HL-60 (cell line): ENCODE results near the gene MEGF10.

Experiments used
- DNase-seq, 2 experiments: peaks; one replicate each; pipeline ENCODE4 v3.0.0-alpha.2; 2010 to 2020; ENCODE audit warnings: low read depth in 1 of 2, low spot score in 1 of 2
- H3K27ac ChIP-seq: fragments of 250-450 bp; sonication (Bioruptor Pico); replicated peaks from 2 replicates; pipeline ENCODE4 v1.5.1; 2020; ENCODE audit warnings: mild to moderate bottlenecking, moderate library complexity
- H3K27me3 ChIP-seq: fragments of 250-450 bp; sonication (Bioruptor Pico); 2 replicates; pipeline ENCODE4 v1.5.1; 2021; ENCODE audit warnings: mild to moderate bottlenecking, moderate library complexity; ENCODE audit not compliant: insufficient read depth, poor library complexity, severe bottlenecking
- H3K4me3 ChIP-seq: replicated peaks from 2 replicates; pipeline ENCODE4 v1.5.1; 2011; ENCODE audit warnings: mild to moderate bottlenecking, control low read depth, low read length; ENCODE audit not compliant: insufficient read depth
- GABPA ChIP-seq: IDR thresholded peaks from 2 replicates; pipeline ENCODE4 v1.6.1; 2012; ENCODE audit warnings: low read depth
- POLR2AphosphoS5 ChIP-seq: IDR thresholded peaks from 2 replicates; pipeline ENCODE4 v1.6.1; 2012; ENCODE audit warnings: low read depth
- SPI1 ChIP-seq: IDR thresholded peaks from 2 replicates; pipeline ENCODE4 v1.6.1; 2012; ENCODE audit warnings: low read depth, mild to moderate bottlenecking, borderline replicate concordance
- TF ChIP-seq, protein P1 (sequence below): IDR thresholded peaks from one replicate; pipeline ENCODE4 v1.5.1; 2011; ENCODE audit warnings: low read length, control low read depth, inconsistent platforms; ENCODE audit not compliant: insufficient read depth
- TF ChIP-seq, protein P2 (sequence below): IDR thresholded peaks from 2 replicates; pipeline ENCODE4 v1.6.1; 2012; ENCODE audit warnings: low read depth; ENCODE audit not compliant: insufficient replicate concordance

The MEGF10 gene

DNA sequence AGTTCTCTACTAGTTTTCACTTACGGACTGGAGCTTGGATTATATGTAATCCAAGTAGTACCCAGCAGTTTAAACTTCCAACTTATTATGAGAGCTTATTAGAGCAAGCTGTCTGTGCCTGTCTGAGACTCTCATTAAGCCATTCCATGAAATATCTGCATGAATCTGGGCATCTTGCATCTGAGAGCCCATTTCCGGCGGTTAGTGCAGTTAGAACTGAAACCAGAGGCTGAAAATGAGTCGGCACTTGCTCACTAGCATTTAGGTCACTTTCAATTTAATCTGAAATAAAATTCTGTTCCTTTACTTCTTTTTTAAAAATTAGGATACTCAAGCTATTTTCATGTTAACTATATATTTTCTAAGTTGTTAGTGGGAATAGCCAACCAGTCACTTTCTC lies 102.2 kb downstream of the MEGF10 start:
- no peaks in the 10 kb centered on the region for H3K27me3 ChIP-seq
- H3K4me3 ChIP-seq = no peak overlapping the region
- no peak for DNase-seq
- TF ChIP-seq, protein P1, sequence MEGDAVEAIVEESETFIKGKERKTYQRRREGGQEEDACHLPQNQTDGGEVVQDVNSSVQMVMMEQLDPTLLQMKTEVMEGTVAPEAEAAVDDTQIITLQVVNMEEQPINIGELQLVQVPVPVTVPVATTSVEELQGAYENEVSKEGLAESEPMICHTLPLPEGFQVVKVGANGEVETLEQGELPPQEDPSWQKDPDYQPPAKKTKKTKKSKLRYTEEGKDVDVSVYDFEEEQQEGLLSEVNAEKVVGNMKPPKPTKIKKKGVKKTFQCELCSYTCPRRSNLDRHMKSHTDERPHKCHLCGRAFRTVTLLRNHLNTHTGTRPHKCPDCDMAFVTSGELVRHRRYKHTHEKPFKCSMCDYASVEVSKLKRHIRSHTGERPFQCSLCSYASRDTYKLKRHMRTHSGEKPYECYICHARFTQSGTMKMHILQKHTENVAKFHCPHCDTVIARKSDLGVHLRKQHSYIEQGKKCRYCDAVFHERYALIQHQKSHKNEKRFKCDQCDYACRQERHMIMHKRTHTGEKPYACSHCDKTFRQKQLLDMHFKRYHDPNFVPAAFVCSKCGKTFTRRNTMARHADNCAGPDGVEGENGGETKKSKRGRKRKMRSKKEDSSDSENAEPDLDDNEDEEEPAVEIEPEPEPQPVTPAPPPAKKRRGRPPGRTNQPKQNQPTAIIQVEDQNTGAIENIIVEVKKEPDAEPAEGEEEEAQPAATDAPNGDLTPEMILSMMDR = no peak
- TF ChIP-seq, protein P2, sequence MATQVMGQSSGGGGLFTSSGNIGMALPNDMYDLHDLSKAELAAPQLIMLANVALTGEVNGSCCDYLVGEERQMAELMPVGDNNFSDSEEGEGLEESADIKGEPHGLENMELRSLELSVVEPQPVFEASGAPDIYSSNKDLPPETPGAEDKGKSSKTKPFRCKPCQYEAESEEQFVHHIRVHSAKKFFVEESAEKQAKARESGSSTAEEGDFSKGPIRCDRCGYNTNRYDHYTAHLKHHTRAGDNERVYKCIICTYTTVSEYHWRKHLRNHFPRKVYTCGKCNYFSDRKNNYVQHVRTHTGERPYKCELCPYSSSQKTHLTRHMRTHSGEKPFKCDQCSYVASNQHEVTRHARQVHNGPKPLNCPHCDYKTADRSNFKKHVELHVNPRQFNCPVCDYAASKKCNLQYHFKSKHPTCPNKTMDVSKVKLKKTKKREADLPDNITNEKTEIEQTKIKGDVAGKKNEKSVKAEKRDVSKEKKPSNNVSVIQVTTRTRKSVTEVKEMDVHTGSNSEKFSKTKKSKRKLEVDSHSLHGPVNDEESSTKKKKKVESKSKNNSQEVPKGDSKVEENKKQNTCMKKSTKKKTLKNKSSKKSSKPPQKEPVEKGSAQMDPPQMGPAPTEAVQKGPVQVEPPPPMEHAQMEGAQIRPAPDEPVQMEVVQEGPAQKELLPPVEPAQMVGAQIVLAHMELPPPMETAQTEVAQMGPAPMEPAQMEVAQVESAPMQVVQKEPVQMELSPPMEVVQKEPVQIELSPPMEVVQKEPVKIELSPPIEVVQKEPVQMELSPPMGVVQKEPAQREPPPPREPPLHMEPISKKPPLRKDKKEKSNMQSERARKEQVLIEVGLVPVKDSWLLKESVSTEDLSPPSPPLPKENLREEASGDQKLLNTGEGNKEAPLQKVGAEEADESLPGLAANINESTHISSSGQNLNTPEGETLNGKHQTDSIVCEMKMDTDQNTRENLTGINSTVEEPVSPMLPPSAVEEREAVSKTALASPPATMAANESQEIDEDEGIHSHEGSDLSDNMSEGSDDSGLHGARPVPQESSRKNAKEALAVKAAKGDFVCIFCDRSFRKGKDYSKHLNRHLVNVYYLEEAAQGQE = no peak
- TF ChIP-seq SPI1 (no peak), GABPA (no peak), POLR2AphosphoS5 (no peak)
- no peak overlapping the region for H3K27ac ChIP-seq

DNA sequence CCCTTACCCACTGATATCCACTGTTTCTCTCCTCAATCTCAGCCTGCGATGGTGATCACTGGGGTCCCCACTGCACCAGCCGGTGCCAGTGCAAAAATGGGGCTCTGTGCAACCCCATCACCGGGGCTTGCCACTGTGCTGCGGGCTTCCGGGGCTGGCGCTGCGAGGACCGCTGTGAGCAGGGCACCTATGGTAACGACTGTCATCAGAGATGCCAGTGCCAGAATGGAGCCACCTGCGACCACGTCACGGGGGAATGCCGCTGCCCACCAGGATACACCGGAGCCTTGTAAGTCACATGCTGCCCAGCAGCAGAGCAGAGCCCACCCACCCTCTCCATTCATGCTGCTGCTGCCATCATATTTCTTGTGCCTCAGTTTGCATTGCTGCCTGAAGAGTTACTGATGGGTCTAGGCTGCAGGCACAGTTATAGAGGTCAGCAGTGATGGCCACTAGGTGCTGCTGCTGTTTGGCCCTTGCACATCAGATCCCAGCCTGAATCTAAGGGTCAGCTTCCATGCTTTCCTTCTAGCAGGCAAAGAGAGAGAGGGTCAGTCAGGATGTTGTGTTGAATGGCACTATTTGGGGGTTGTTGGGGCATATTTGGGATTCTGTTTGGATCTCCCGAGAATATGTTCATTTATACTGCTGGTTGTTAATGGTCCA lies 106.0 kb downstream of the MEGF10 start:
- Histone ChIP-seq H3K27me3 (no peaks in the 10 kb centered on the region), H3K27ac (no peak overlapping the region), H3K4me3 (no peak overlapping the region)
- no peak for TF ChIP-seq SPI1
- no peak for TF ChIP-seq GABPA
- no peak for TF ChIP-seq POLR2AphosphoS5
- TF ChIP-seq, protein P1 = no peak
- TF ChIP-seq, protein P2 = no peak
- DNase-seq = no peak

DNA sequence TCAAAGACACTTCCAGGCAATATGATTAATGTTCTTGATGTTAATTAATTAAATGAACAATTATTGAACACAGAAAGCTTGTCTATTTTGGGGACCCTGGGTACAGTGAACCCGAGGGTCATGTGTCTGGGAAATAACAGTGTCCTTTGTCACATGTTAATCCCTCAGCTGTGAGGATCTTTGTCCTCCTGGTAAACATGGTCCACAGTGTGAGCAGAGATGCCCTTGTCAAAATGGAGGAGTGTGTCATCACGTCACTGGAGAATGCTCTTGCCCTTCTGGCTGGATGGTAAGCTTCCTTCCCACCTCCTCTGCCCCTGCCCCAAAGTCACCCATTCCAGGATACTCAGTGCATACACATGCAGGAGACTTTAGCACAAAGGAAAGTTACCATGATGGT lies 107.9 kb downstream of the MEGF10 start:
- H3K4me3 ChIP-seq = no peak overlapping the region
- TF ChIP-seq, protein P1 = no peak
- no peak for TF ChIP-seq SPI1
- no peak for TF ChIP-seq POLR2AphosphoS5
- TF ChIP-seq GABPA = no peak
- TF ChIP-seq, protein P2 = no peak
- no peak overlapping the region for H3K27ac ChIP-seq
- no peak for DNase-seq
- H3K27me3 ChIP-seq = no peaks in the 10 kb centered on the region
